H1 (cell line): ENCODE results near the gene MYL11. TPM values are rescaled to one million over a fixed set of nuclear protein-coding genes. Genes with fewer than 3 reads are reported as not detected.

Source experiments
- CTCF ChIA-PET: fragments of 300-600 bp; sonication (Branson Sonifier 250); formaldehyde crosslinking; loops from one replicate; lab custom pipeline; 2021; ENCODE audit not compliant: partially characterized antibody; lab: Charles Lee
- POLR2A ChIA-PET: fragments of 300-600 bp; sonication (Branson Sonifier 250); formaldehyde crosslinking; loops from one replicate; lab custom pipeline; 2021; ENCODE audit warnings: inconsistent platforms; ENCODE audit not compliant: partially characterized antibody; lab: Charles Lee
- DNase-seq, 2 experiments: peaks; one replicate each; pipeline versions ENCODE4 v3.0.0 to v3.0.0-alpha.2; 2010 to 2022; ENCODE audit warnings: low spot score in 2 of 2, low read depth in 1 of 2, mixed read lengths in 1 of 2
- FAIRE-seq: peaks from 2 replicates; lab custom pipeline; 2011; peaks lifted over from hg19 to GRCh38; lab: Jason Lieb, UNC
- H2AFZ ChIP-seq: 2 replicates; pipeline ENCODE4 v1.8.1; 2012; ENCODE audit warnings: low read length, inconsistent platforms
- H2AK5ac ChIP-seq: 2 replicates; pipeline ENCODE4 v1.6.1; 2013; ENCODE audit warnings: low read depth, low read length
- H2BK120ac ChIP-seq: replicated peaks from 2 replicates; pipeline ENCODE3; 2013; ENCODE audit warnings: low read depth, low read length, inconsistent platforms
- H2BK12ac ChIP-seq: 2 replicates; pipeline ENCODE4 v1.6.1; 2013; ENCODE audit warnings: low read depth, low read length
- H2BK15ac ChIP-seq: 2 replicates; pipeline ENCODE4 v1.6.1; 2013; ENCODE audit warnings: low read length
- H2BK20ac ChIP-seq: 2 replicates; pipeline ENCODE4 v1.6.1; 2013; ENCODE audit warnings: low read length
- H2BK5ac ChIP-seq: 2 replicates; pipeline ENCODE4 v1.6.1; 2013; ENCODE audit warnings: low read depth, low read length
- H3K14ac ChIP-seq: 2 replicates; pipeline ENCODE4 v1.6.1; 2013; ENCODE audit warnings: inconsistent platforms; ENCODE audit not compliant: insufficient read length
- H3K18ac ChIP-seq: 2 replicates; pipeline ENCODE4 v1.6.1; 2013; ENCODE audit warnings: low read length; ENCODE audit errors: extremely low read depth
- H3K23ac ChIP-seq: 2 replicates; pipeline ENCODE4 v1.6.1; 2013; ENCODE audit warnings: inconsistent platforms; ENCODE audit not compliant: insufficient read length
- H3K23me2 ChIP-seq: 2 replicates; pipeline ENCODE4 v1.6.1; 2013; ENCODE audit warnings: low read depth, low read length
- H3K27ac ChIP-seq: 2 replicates; pipeline ENCODE4 v1.6.1; 2011; ENCODE audit warnings: low read depth, low read length, inconsistent platforms
- H3K27me3 ChIP-seq, 4 experiments: replicated peaks in 1 of 4; 1 replicate in 1 of 4; 2 replicates in 3 of 4; pipeline versions ENCODE4 v1.6.1 to v1.8.1; 2011 to 2013; ENCODE audit warnings: low read length in 3 of 4, mild to moderate bottlenecking in 3 of 4, inconsistent platforms in 2 of 4, mixed read lengths in 2 of 4, moderate library complexity in 1 of 4; ENCODE audit not compliant: control insufficient read depth in 3 of 4, insufficient read depth in 3 of 4; ENCODE audit errors: extremely low read depth in 1 of 4
- H3K36me3 ChIP-seq, 4 experiments: 2 replicates each; pipeline versions ENCODE4 v1.6.1 to v1.8.1; 2011 to 2013; ENCODE audit warnings: mild to moderate bottlenecking in 4 of 4, low read length in 3 of 4, moderate library complexity in 2 of 4, control low read depth in 1 of 4, inconsistent platforms in 1 of 4; ENCODE audit not compliant: insufficient read depth in 4 of 4, control insufficient read depth in 2 of 4
- H3K4ac ChIP-seq: replicated peaks from 2 replicates; pipeline ENCODE3; 2013; ENCODE audit warnings: low read length, low read depth, mixed read lengths, inconsistent platforms; ENCODE audit not compliant: insufficient read length
- H3K4me1 ChIP-seq, 4 experiments: replicated peaks in 1 of 4; 1 replicate in 1 of 4; 2 replicates in 3 of 4; pipeline versions ENCODE4 v1.6.1 to v1.8.1; 2011 to 2013; ENCODE audit warnings: low read length in 3 of 4, inconsistent platforms in 2 of 4, mixed read lengths in 1 of 4; ENCODE audit not compliant: insufficient read depth in 4 of 4, control insufficient read depth in 3 of 4
- H3K4me2 ChIP-seq, 2 experiments: 2 replicates each; pipeline versions ENCODE4 v1.6.1 to v1.8.1; 2011 to 2013; ENCODE audit warnings: low read depth in 2 of 2, low read length in 2 of 2, control low read depth in 1 of 2, inconsistent platforms in 1 of 2, mild to moderate bottlenecking in 1 of 2; ENCODE audit not compliant: insufficient read depth in 1 of 2
- H3K4me3 ChIP-seq, 4 experiments: fragments of 200-600, 300-600 bp in 1 of 4; sonication (generic), shearing (Covaris generic), sonication (Bioruptor Twin) in 1 of 4; 2 replicates each; pipeline versions ENCODE4 v1.5.1 to v1.8.1; 2011 to 2016; ENCODE audit warnings: low read length in 4 of 4, low read depth in 3 of 4, control low read depth in 2 of 4, inconsistent platforms in 2 of 4, mild to moderate bottlenecking in 2 of 4, mixed read lengths in 1 of 4, moderate library complexity in 1 of 4; ENCODE audit not compliant: insufficient read depth in 2 of 4; ENCODE audit errors: extremely low read depth in 1 of 4
- H3K56ac ChIP-seq: replicated peaks from 2 replicates; pipeline ENCODE3; 2013; ENCODE audit warnings: low read depth, mild to moderate bottlenecking, mixed read lengths, low read length, inconsistent platforms; ENCODE audit not compliant: insufficient read length
- H3K79me1 ChIP-seq: 2 replicates; pipeline ENCODE4 v1.6.1; 2013; ENCODE audit warnings: low read depth, low read length, control low read depth
- H3K79me2 ChIP-seq, 2 experiments: 2 replicates each; pipeline versions ENCODE4 v1.6.1 to v1.8.1; 2012 to 2013; ENCODE audit warnings: low read length in 2 of 2, mild to moderate bottlenecking in 2 of 2, inconsistent platforms in 1 of 2; ENCODE audit not compliant: insufficient read depth in 2 of 2, control insufficient read depth in 1 of 2
- H3K9ac ChIP-seq, 4 experiments: replicated peaks in 1 of 4; 1 replicate in 1 of 4; 2 replicates in 3 of 4; pipeline versions ENCODE4 v1.6.1 to v1.8.1; 2011 to 2013; ENCODE audit warnings: low read depth in 3 of 4, low read length in 3 of 4, control low read depth in 2 of 4, mild to moderate bottlenecking in 2 of 4, moderate library complexity in 2 of 4, inconsistent platforms in 1 of 4; ENCODE audit errors: extremely low read depth in 1 of 4
- H3K9me3 ChIP-seq, 2 experiments: 2 replicates each; pipeline versions ENCODE4 v1.6.1 to v1.8.1; 2012 to 2013; ENCODE audit warnings: mild to moderate bottlenecking in 2 of 2, moderate library complexity in 2 of 2, control low read depth in 1 of 2, inconsistent platforms in 1 of 2, low read depth in 1 of 2, low read length in 1 of 2, mixed read lengths in 1 of 2; ENCODE audit not compliant: insufficient read depth in 2 of 2
- H4K20me1 ChIP-seq, 2 experiments: replicated peaks in 1 of 2; 2 replicates each; pipeline versions ENCODE3 to v1.8.1; 2011 to 2013; ENCODE audit warnings: inconsistent platforms in 2 of 2, low read length in 2 of 2, mild to moderate bottlenecking in 1 of 2; ENCODE audit not compliant: insufficient read depth in 2 of 2, control insufficient read depth in 1 of 2
- H4K5ac ChIP-seq: 2 replicates; pipeline ENCODE4 v1.6.1; 2013; ENCODE audit warnings: low read length, low read depth, mixed read lengths, inconsistent platforms; ENCODE audit not compliant: insufficient read length
- H4K8ac ChIP-seq: 2 replicates; pipeline ENCODE4 v1.8.0; 2013; ENCODE audit warnings: mild to moderate bottlenecking, moderate library complexity, low read length, inconsistent platforms; ENCODE audit not compliant: insufficient read depth; ENCODE audit errors: extremely low read depth
- H4K91ac ChIP-seq: replicated peaks from 2 replicates; pipeline ENCODE3; 2013; ENCODE audit warnings: low read length, mixed read lengths, inconsistent platforms; ENCODE audit not compliant: insufficient read length
- CHD2 ChIP-seq: IDR thresholded peaks from 2 replicates; pipeline ENCODE4 v1.6.1; 2012; ENCODE audit warnings: low read length, improper control_type of control experiment
- CTCF ChIP-seq, 3 experiments: IDR thresholded peaks; 1 replicate in 2 of 3; 2 replicates in 1 of 3; pipeline versions ENCODE4 v1.5.1 to v1.6.1; 2011; ENCODE audit warnings: low read length in 3 of 3, mild to moderate bottlenecking in 3 of 3, inconsistent platforms in 2 of 3, low read depth in 1 of 3, moderate library complexity in 1 of 3; ENCODE audit not compliant: insufficient read depth in 1 of 3; ENCODE audit errors: control extremely low read depth in 1 of 3
- E2F6 ChIP-seq: IDR thresholded peaks from 2 replicates; pipeline ENCODE4 v1.6.1; 2012; ENCODE audit warnings: inconsistent platforms
- EZH2 ChIP-seq: fragments of 200-600 bp; sonication (generic); IDR thresholded peaks from 2 replicates; pipeline ENCODE4 v1.7.1; 2012; ENCODE audit warnings: low read depth, mild to moderate bottlenecking, moderate library complexity, low read length, inconsistent platforms; ENCODE audit not compliant: severe bottlenecking
- MAX ChIP-seq: IDR thresholded peaks from 2 replicates; pipeline ENCODE4 v1.6.1; 2012; ENCODE audit warnings: inconsistent platforms
- SIRT6 ChIP-seq: IDR thresholded peaks from one replicate; pipeline ENCODE4 v1.7.1; 2012; ENCODE audit warnings: low read length, inconsistent platforms
- SRF ChIP-seq: IDR thresholded peaks from 2 replicates; pipeline ENCODE4 v1.6.1; 2011; ENCODE audit warnings: mild to moderate bottlenecking, low read depth, low read length, moderate library complexity
- WGBS, 2 experiments: shearing (Covaris generic) in 1 of 2; methylation state at CpG; one replicate each; pipeline versions ENCODE4 v1.1.6 to v1.1.7; 2013 to 2015; ENCODE audit warnings: low lambda C conversion rate in 2 of 2, mixed read lengths in 2 of 2, inconsistent platforms in 1 of 2, low coverage in 1 of 2, missing lambda C conversion rate in 1 of 2; ENCODE audit not compliant: insufficient replicate concordance in 2 of 2, insufficient coverage in 1 of 2, insufficient read length in 1 of 2; ENCODE audit errors: extremely low coverage in 1 of 2, missing lambda C conversion rate in 1 of 2; 5-methylcytosine and 5-hydroxymethylcytosine counted together
- polyA plus RNA-seq, 7 experiments: library from polyadenylated mRNA; depleted of rRNA in 3 of 7; stranded (reverse) in 5 of 7; unstranded in 2 of 7; fragments of >200 nt in 5 of 7; fragments of 200-250 nt in 2 of 7; gene quantifications; 1 replicate in 5 of 7; 2 replicates in 1 of 7; 4 replicates in 1 of 7; pipeline versions ENCODE4 v1.2.1 to v1.2.3, GENCODE V29; 2011 to 2013; ENCODE audit warnings: missing spikeins in 2 of 7, mixed read lengths in 2 of 7
- total RNA-seq: library from RNA; stranded (reverse); fragmentation: NEBNext Ultra II Directional; extraction: Animal tissue kit (Norgen Biotek cat#: 25700); gene quantifications from 2 replicates; pipeline ENCODE4 v1.2.1, GENCODE V29; 2021

The MYL11 gene
- total and polyA plus RNA-seq, 2 of the 8 experiments (the other 6 are each of a cell fraction or from before 2014, with no cell fraction given) = 1.2 to 1.4 TPM

GRCh38 chr16:30416624-30417528 lies 42.3 kb downstream of the MYL11 start:
- Histone ChIP-seq H2BK120ac (no peak overlapping the region), H3K4me1 (peaks cover 3 to 6% (median 5%) of the 10 kb centered on the region in 4 experiments; a peak in 6 of 7 replicates), H2AFZ (no peak overlapping the region), H4K20me1 (peaks cover 2 to 10% of the 10 kb centered on the region in 2 experiments), H2BK15ac (no peak overlapping the region), H2BK5ac (no peak overlapping the region), H3K4me2 (peak overlapping the region; percentile 64 to 76), H4K91ac (no peak overlapping the region), H3K18ac (no peak overlapping the region), H3K79me2 (no peaks in the 10 kb centered on the region), H3K27me3 (no peaks in the 10 kb centered on the region), H3K23ac (no peak overlapping the region), H3K9me3 (no peaks in the 10 kb centered on the region), H4K5ac (no peak overlapping the region), H2BK20ac (no peak overlapping the region), H2AK5ac (no peak overlapping the region), H3K4me3 (peak overlapping the region; percentile 36 to 60 (median 50)), H3K9ac (peak overlapping the region in 3 of 4 experiments; percentile 25 to 37 (median 32); a peak in 3 of 7 replicates), H3K14ac (no peak overlapping the region), H3K23me2 (peaks cover 8% of the 10 kb centered on the region; the same call in 1 of the 2 replicates), H3K27ac (no peak overlapping the region), H3K36me3 (peaks cover 2 to 15% (median 4%) of the 10 kb centered on the region in 4 experiments; a peak in 7 of 8 replicates), H3K56ac (no peak overlapping the region), H3K4ac (no peak overlapping the region), H2BK12ac (no peak overlapping the region), H4K8ac (no peak overlapping the region), H3K79me1 (peaks cover 6% of the 10 kb centered on the region; the same call in 1 of the 2 replicates)
- TF ChIP-seq CHD2 = no peak
- no peak for TF ChIP-seq CTCF (IDR thresholded peaks at IDR 0.05; ENCODE audit: control extremely low read depth in 1 of 3, insufficient read depth in 1 of 3, low read depth in 1 of 3, low read length in 3 of 3)
- no peak for TF ChIP-seq MAX
- TF ChIP-seq SIRT6 = no peak
- TF ChIP-seq EZH2 = no peak
- no peak for TF ChIP-seq SRF
- TF ChIP-seq E2F6 = no peak
- DNase-seq (no peak), FAIRE-seq (no peak)
- CTCF ChIA-PET = interaction anchor here (0.8 to 3.3 kb wide), 8 partner anchors 7 to 198 kb away, joined by 3 to 13 read pairs (median 6); partner anchors contain the start of genes DCTPP1, ZNF48 and ZNF771
- POLR2A ChIA-PET = interaction anchor here (1.1 to 4.0 kb wide), 9 partner anchors 9 to 194 kb away, joined by 3 to 34 read pairs (median 5); partner anchors contain the start of genes CD2BP2, ZNF48, ZNF689 and ZNF764
- 68% methylated on average over 18 of the region's 18 CpGs; no CpG with 5 or more reads in 1 of the 2 experiments for WGBS, 2 experiments
